GM21515 (cell line): ENCODE data around the gene MYMX.
A peak's percentile ranks its signal among the peaks of the same experiment; 100 is the strongest.

Source experiments
- ATAC-seq: cut with Tn5 transposase; IDR thresholded peaks from one replicate; pipeline ENCODE4 v1.9.1; 2021; ENCODE audit not compliant: unreplicated experiment

The MYMX gene

DNA sequence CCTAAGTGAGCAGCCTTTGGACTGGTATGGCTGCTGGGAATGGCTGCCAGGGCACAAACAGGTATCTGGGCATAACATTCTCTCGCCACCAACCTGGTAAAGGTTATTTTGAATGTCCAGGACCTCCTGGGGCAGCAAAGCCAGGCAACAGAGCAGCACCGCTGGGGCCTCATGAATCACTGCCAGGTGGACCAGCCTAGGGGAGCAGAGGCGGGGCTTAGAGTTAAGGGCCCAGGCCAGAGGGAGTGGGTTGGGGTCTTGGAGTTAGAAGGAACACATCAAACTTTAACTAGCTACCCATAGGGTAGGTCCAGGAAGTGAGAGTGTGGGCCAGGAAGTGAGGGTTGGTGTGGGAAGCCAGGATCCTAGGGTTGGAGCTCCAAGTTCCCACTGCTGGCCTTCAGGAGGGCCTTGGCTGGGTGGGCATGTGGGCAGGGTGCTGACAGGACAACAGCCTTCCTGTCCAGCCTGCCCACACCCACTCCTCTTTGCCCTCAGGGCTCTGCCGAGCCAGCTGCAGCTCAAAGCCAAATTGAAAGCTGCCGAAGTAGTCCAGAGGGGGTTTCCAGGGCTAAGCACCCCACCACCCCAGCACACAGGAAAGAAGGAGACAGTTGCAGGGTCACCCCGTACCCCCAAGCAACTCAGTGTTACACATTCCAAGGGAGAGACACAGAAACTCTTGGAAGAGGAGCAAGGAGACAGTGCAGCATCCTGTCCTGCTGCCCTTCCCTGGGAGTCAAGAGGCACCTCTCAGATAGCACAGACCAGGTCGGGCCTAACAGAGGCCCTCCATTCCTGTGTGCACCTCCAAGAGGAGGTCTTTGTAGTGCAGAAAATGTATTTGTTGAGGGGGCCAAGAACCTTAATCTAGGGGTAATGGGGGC, 46.0 kb downstream of the MYMX start:
- no peak for ATAC-seq

DNA sequence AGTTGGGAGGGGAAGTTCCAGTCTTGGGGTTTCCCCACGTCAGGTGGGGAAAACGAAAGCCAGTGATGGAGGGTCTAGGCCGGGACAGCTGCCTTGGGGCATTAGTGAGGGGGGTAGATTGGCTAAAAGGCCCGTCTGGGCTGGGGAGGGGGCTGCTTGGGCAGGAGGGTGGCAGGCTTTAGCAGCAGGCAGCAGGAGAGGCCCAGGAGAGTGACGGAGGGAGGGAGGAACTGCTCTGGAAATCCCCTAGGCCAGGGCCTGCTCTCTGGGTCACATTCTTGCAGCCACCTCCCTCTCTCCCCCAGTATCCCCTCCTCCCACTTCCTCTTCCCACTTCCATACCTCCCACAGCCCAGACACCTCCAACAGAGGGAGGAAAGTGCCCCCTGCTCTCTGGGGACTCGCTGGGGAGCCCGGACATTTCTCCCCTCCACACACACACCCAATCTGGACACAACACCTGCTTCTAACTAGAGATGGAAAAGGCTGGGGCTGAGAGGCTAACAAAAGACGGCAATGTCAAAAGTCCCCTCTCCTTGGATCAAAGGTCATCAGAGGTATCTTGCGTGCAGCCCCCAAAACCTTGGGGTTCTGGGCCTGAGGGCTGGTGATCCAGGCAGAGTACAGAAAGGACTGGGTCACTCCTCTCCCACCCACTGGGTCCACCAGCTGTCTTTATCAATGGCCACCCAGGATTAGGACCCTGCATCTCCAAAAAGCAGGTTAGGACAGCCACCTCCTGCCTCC, 46.8 kb downstream of the MYMX start:
- ATAC-seq = no peak

DNA sequence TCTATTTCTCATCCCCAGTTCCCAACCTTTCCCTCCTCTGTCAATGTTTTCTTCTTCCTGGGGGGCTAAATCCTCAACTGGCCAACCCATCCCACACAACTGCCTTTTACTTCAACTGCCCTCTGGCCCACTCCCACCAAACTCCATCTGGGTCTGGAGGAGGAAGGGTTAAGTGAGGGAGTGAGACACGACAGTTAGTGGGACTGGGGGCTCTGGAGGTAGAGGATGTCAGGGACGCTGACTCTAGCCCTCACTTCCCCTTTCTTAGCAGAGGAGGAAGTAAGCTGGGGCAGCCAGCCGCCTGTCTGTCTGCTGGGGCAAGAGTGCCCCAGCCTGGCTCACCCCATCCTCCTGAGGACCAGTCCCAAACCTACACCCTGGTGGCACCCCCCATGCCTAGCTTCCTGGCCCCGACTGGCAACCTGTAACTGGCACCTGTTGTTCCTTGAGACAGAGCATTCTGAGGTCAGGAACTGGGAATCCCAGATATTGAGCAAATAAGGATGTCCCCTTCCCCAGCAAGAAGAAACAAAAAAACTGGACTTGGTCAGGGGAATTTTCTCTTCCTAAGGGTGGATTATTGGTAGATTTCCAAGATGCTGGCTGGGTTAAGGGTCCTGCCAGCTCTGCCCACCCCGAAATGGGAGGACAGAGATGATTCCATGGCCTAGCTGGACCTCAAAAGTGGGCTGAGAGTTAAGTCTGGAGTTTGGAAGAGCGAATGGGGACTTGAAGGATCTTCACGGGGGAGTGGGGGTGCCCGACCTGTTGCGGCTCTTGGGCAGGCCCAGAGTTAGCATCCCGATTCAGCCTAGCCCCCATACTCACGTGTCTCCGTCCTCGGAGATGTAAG, 47.7 kb downstream of the MYMX start:
- ATAC-seq = peak; percentile 32

DNA sequence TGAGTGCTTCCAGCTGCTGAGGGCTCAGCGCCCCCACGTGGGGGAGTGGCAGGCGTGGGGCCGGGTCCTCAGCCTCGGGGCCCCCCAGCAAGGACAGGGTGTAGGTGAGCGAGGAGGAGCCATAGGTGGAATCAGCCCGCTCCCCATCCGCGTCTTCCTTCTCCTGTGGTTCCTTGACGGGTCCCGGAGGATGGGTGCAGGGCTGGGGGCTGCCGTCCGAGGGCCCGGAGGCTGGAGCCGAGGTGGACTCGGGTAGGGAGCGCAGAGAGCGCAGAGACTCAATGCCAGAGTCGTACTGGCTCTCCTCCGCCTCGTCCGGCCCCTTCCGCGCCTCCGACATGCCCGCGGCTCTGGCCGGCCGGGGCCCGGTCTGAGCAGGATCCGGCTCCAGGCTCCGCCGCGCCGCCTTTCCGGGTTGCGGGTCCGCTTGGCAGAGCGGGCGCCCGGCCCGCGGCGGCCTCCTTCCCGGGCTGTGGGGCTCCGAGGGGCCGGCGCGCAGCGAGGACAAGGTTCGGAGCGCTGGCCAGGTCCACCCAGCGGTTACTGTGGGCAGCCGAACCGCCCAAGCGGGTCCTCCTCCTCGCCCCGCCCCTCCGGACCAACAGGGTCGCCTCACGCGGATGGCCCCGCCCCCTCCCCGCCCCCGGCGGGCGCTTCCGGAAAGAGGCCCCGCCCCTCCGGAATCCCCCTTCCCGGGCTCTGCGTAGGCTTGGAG, 48.4 kb downstream of the MYMX start, which contains the start of gene NFKBIE:
NFKBIE (minus strand) TSS at position 545 of the 715 bp plus-strand sequence; CDS start at position 340, 205 bp downstream.
- ATAC-seq = peak; percentile 32

DNA sequence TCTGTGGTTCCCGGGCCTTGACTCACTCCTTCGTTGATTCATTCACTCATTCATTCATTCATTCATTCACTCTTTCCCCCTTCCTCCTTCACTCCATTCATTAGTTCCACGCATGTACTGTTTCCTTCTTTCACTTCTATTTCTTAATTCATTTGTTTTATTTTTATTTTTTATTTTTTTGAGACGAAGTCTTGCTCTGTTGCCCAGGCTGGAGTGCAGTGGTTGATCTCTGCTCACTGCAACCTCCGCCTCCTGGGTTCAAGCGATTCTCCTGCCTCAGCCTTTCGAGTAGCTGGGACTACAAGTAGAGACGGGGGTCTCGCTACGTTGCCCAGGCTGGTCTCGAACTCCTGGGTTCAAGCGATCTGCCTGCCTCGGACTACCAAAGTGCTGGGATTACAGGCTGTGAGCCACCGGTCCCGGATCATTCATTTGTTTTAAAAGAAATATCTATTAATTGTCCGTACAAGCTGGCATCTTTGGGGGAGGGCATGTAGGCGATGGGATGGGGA, 49.1 kb downstream of the MYMX start:
- ATAC-seq = no peak

DNA sequence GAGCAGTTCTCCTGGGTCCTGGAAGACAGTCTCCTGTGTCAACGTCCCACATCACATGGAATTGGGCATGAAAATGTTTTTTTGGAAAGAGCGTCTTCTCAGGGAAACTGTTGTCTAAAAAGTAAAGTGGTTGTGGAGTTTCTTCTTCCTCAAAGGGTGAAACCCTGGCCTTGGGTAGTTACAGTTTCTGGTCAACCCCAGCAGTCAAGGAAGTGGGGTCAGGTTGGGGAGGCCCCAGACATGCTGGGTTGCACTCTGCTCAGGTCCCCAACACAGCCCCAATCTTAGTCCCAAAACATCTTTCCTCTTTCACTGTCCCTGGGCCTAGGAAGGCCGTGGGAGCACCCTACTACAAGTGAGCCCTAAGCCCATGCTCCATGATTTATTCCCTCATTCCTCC, 49.6 kb downstream of the MYMX start:
- peak; percentile 33 for ATAC-seq

DNA sequence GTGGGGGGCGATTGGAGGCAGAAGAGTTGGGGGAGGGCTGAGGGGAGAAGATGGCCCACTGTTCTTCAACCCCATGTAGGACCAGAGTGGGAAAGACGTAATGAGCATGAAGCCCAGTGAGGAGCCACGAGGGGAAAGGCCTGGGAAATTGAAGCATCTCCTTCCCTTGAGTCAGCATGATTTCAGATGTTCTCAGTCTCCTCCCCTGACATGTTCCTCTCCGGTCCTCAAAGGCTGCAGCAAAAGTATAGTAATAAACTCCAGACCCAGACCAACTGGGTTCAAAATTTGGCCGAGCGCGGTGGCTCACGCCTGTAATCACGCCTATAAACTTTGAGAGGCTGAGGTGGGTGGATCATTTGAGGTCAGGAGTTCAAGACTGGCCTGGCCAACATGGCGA, 50.5 kb downstream of the MYMX start:
- no peak for ATAC-seq
